Measurements from ENCODE around the gene CLTA. TPM values are rescaled to one million over a fixed set of nuclear protein-coding genes. Genes with fewer than 3 reads are reported as not detected.

CLTA gene
- total and polyA plus RNA-seq, 12 donors = 95.6 to 301 (median 208) TPM

- WGBS, 4 donors = 0 to 1% (median 0%) methylated on average over 11 to 18 of the region's 18 CpGs
- peak overlapping the region; percentile 22 to 92 (median 87) for H3K27ac ChIP-seq
- intact Hi-C loops (cut with DNase I) = loop anchor here in 1 of 2 donors (5.0 kb wide), 1 partner anchor 136 kb away; no protein-coding TSS in a partner anchor
- H3K9me3 ChIP-seq (replicated peaks in 1 of 3) = no peaks in the 10 kb centered on the region
- peaks cover 37 to 45% of the 10 kb centered on the region in 2 donors for H3K4me1 ChIP-seq (replicated peaks in 1 of 2)
- H3K4me3 ChIP-seq = peak overlapping the region; percentile 76 to 91 (median 79)
- DNase-seq = peak in 6 of 7 donors; percentile 30 to 66 (median 43)
- H3K27me3 ChIP-seq = no peaks in the 10 kb centered on the region
- H3K36me3 ChIP-seq (replicated peaks in 1 of 2) = no peaks in the 10 kb centered on the region
- no peak for TF ChIP-seq POLR2A (IDR thresholded peaks at IDR 0.05)
- no peak for TF ChIP-seq CTCF (IDR thresholded peaks at IDR 0.05)
These were observed 547 bp downstream of the CLTA start for GRCh38 chr9:36191290-36191645.

GRCh38 chr9:36191686-36192085 is 965 bp downstream of the CLTA start:
- WGBS, 4 donors = 0% methylated on average over 7 of the region's 7 CpGs
- intact Hi-C loops (cut with DNase I) = loop anchor here in 1 of 2 donors (5.0 kb wide), 1 partner anchor 136 kb away; no protein-coding TSS in a partner anchor
- Histone ChIP-seq H3K9me3 (replicated peaks in 1 of 3) (no peaks in the 10 kb centered on the region), H3K27ac (peak overlapping the region in 2 of 5 donors; percentile 92), H3K36me3 (replicated peaks in 1 of 2) (peaks cover 0 to under 1% of the 10 kb centered on the region in 2 donors), H3K27me3 (no peaks in the 10 kb centered on the region), H3K4me3 (peak overlapping the region in 3 of 4 donors; percentile 76 to 91 (median 80)), H3K4me1 (replicated peaks in 1 of 2) (peaks cover 37 to 45% of the 10 kb centered on the region in 2 donors)
- TF ChIP-seq POLR2A (IDR thresholded peaks at IDR 0.05) (no peak), CTCF (IDR thresholded peaks at IDR 0.05) (no peak)
- no peak for DNase-seq

GRCh38 chr9:36192196-36192595 is 1.5 kb downstream of the CLTA start:
- Histone ChIP-seq H3K27me3 (no peaks in the 10 kb centered on the region), H3K27ac (no peak overlapping the region), H3K4me1 (replicated peaks in 1 of 2) (peaks cover 37 to 45% of the 10 kb centered on the region in 2 donors), H3K36me3 (replicated peaks in 1 of 2) (peaks cover 0 to 6% of the 10 kb centered on the region in 2 donors), H3K9me3 (replicated peaks in 1 of 3) (no peaks in the 10 kb centered on the region), H3K4me3 (peak overlapping the region in 3 of 4 donors; percentile 76 to 91 (median 80))
- TF ChIP-seq CTCF (IDR thresholded peaks at IDR 0.05) = no peak
- no peak for TF ChIP-seq POLR2A (IDR thresholded peaks at IDR 0.05)
- 63 to 71% (median 66%) methylated on average over 4 of the region's 4 CpGs for WGBS, 4 donors
- no peak for DNase-seq
- intact Hi-C loops (cut with DNase I) = loop anchor here in 1 of 2 donors (5.0 kb wide), 1 partner anchor 135 kb away; no protein-coding TSS in a partner anchor

- H3K27ac ChIP-seq = no peak overlapping the region
- WGBS, 4 donors = 51 to 64% (median 58%) methylated on average over 3 of the region's 3 CpGs
These were observed 2.3 kb downstream of the CLTA start for GRCh38 chr9:36193023-36193422.

More at GRCh38 chr9:36193023-36193422, 2.3 kb downstream of the CLTA start:
- Histone ChIP-seq H3K27me3 (no peaks in the 10 kb centered on the region), H3K4me3 (peak overlapping the region in 1 of 4 donors; percentile 76), H3K4me1 (replicated peaks in 1 of 2) (peaks cover 37 to 45% of the 10 kb centered on the region in 2 donors), H3K9me3 (replicated peaks in 1 of 3) (no peaks in the 10 kb centered on the region), H3K36me3 (replicated peaks in 1 of 2) (peaks cover 0 to 12% of the 10 kb centered on the region in 2 donors)
- no peak for TF ChIP-seq POLR2A (IDR thresholded peaks at IDR 0.05)
- TF ChIP-seq CTCF (IDR thresholded peaks at IDR 0.05) = no peak
- intact Hi-C loops (cut with DNase I) = loop anchor here in 1 of 2 donors (5.0 kb wide), 1 partner anchor 134 kb away; no protein-coding TSS in a partner anchor
- no peak for DNase-seq
